Liver (tissue), 9 donors: ENCODE results near the gene PAPPA2. TPM values are rescaled to one million over a fixed set of nuclear protein-coding genes. Genes with fewer than 3 reads are reported as not detected.

Source experiments
- DNase-seq: peaks from one replicate; pipeline ENCODE4 v3.0.0-alpha.2; 2017; ENCODE audit warnings: low spot score
- H3K27ac ChIP-seq, 2 donors: one replicate each; pipeline ENCODE4 v1.7.0; 2013; ENCODE audit warnings: inconsistent platforms in 2 of 2, low read length in 2 of 2, control low read depth in 1 of 2, low read depth in 1 of 2, mild to moderate bottlenecking in 1 of 2
- H3K27me3 ChIP-seq, 4 donors: one replicate each; pipeline versions ENCODE4 v1.6.1 to v1.7.0; 2013; ENCODE audit warnings: low read length in 3 of 4, inconsistent platforms in 1 of 4, mild to moderate bottlenecking in 1 of 4, moderate library complexity in 1 of 4; ENCODE audit not compliant: control insufficient read depth in 4 of 4, insufficient read depth in 4 of 4
- H3K36me3 ChIP-seq, 4 donors: one replicate each; pipeline versions ENCODE4 v1.6.1 to v1.7.0; 2013; ENCODE audit warnings: low read length in 3 of 4, mild to moderate bottlenecking in 3 of 4, low read depth in 1 of 4, moderate library complexity in 1 of 4; ENCODE audit not compliant: control insufficient read depth in 4 of 4, insufficient read depth in 3 of 4
- H3K4me1 ChIP-seq, 4 donors: one replicate each; pipeline versions ENCODE4 v1.6.1 to v1.7.0; 2013; ENCODE audit warnings: low read length in 3 of 4, mild to moderate bottlenecking in 3 of 4, moderate library complexity in 1 of 4; ENCODE audit not compliant: control insufficient read depth in 4 of 4, insufficient read depth in 4 of 4
- H3K4me3 ChIP-seq, 3 donors: one replicate each; pipeline versions ENCODE4 v1.6.1 to v1.7.0; 2013; ENCODE audit warnings: low read length in 3 of 3, control low read depth in 1 of 3, low read depth in 1 of 3, mild to moderate bottlenecking in 1 of 3
- H3K9ac ChIP-seq, 2 donors: one replicate each; pipeline ENCODE4 v1.7.0; 2013; ENCODE audit warnings: low read length in 2 of 2, mild to moderate bottlenecking in 2 of 2, moderate library complexity in 2 of 2, control low read depth in 1 of 2, low read depth in 1 of 2
- H3K9me3 ChIP-seq, 4 donors: one replicate each; pipeline versions ENCODE4 v1.6.1 to v1.7.0; 2013; ENCODE audit warnings: low read length in 3 of 4; ENCODE audit not compliant: control insufficient read depth in 4 of 4
- CTCF ChIP-seq: fragments of 150-350 bp; IDR thresholded peaks from 2 replicates; pipeline ENCODE4 v1.5.1; 2017; ENCODE audit warnings: improper control_type of control experiment, low read depth, low read length; ENCODE audit not compliant: missing input control
- EGR1 ChIP-seq, 2 donors: IDR thresholded peaks; 2 replicates each; pipeline ENCODE4 v1.6.1; 2016 to 2018; ENCODE audit warnings: antibody characterized with exemption in 2 of 2, low read depth in 2 of 2
- FOXA1 ChIP-seq: IDR thresholded peaks from 2 replicates; pipeline ENCODE4 v1.6.1; 2016; ENCODE audit warnings: antibody characterized with exemption
- GABPA ChIP-seq, 2 donors: IDR thresholded peaks in 1 of 2; conservative IDR thresholded peaks in 1 of 2; 2 replicates each; pipeline ENCODE4 v1.6.1; 2016; ENCODE audit warnings: antibody characterized with exemption in 2 of 2, mild to moderate bottlenecking in 1 of 2, moderate library complexity in 1 of 2
- HNF4A ChIP-seq, 2 donors: conservative IDR thresholded peaks; 2 replicates each; pipeline ENCODE4 v1.6.1; 2016; ENCODE audit warnings: antibody characterized with exemption in 2 of 2, mild to moderate bottlenecking in 2 of 2
- JUND ChIP-seq, 2 donors: IDR thresholded peaks; 2 replicates each; pipeline ENCODE4 v1.6.1; 2016; ENCODE audit warnings: antibody characterized with exemption in 2 of 2
- NR2F2 ChIP-seq: IDR thresholded peaks from 2 replicates; pipeline ENCODE4 v1.6.1; 2016; ENCODE audit warnings: antibody characterized with exemption
- RAD21 ChIP-seq, 2 donors: IDR thresholded peaks; 2 replicates each; pipeline ENCODE4 v1.6.1; 2016; ENCODE audit warnings: antibody characterized with exemption in 2 of 2, mild to moderate bottlenecking in 2 of 2
- REST ChIP-seq: IDR thresholded peaks from 2 replicates; pipeline ENCODE4 v1.6.1; 2016; ENCODE audit warnings: antibody characterized with exemption, mild to moderate bottlenecking
- RXRA ChIP-seq, 2 donors: IDR thresholded peaks; 2 replicates each; pipeline ENCODE4 v1.6.1; 2017 to 2018; ENCODE audit warnings: antibody characterized with exemption in 2 of 2, mild to moderate bottlenecking in 1 of 2
- TAF1 ChIP-seq: conservative IDR thresholded peaks from 2 replicates; pipeline ENCODE4 v1.6.1; 2016; ENCODE audit warnings: antibody characterized with exemption, mild to moderate bottlenecking
- YY1 ChIP-seq: IDR thresholded peaks from 2 replicates; pipeline ENCODE4 v1.6.1; 2016; ENCODE audit warnings: antibody characterized with exemption, mild to moderate bottlenecking
- WGBS: extraction: QIAGEN DNeasy Blood & Tissue Kit; methylation state at CpG from one replicate; pipeline ENCODE4 v1.1.7; 2013; 5-methylcytosine and 5-hydroxymethylcytosine counted together
- polyA plus RNA-seq, 2 donors: library from polyadenylated mRNA; stranded (reverse) in 1 of 2; unstranded in 1 of 2; fragments of 200-250 nt in 1 of 2; fragments of >200 nt in 1 of 2; fragmentation: Nextera tagmentation in 1 of 2; extraction: Ambion mirVana in 1 of 2; gene quantifications; one replicate each; pipeline versions ENCODE4 v1.2.1 to v1.2.3, GENCODE V29; 2013 to 2015
- total RNA-seq, 2 donors: library from RNA; depleted of rRNA; stranded (reverse); fragments of >200 nt; gene quantifications; one replicate each; pipeline ENCODE4 v1.2.3, GENCODE V29; 2014
- TF ChIP-seq, protein P1 (sequence below): IDR thresholded peaks from 2 replicates; pipeline ENCODE4 v1.6.1; 2016; ENCODE audit warnings: antibody characterized with exemption
- TF ChIP-seq, protein P2 (sequence below): IDR thresholded peaks from 2 replicates; pipeline ENCODE4 v1.6.1; 2016; ENCODE audit warnings: antibody characterized with exemption
- TF ChIP-seq, protein P3 (sequence below): IDR thresholded peaks from 2 replicates; pipeline ENCODE4 v1.6.1; 2016; ENCODE audit warnings: antibody characterized with exemption
- donor health status: healthy.
- donor health status: healthy.
- donor health status: healthy.
- donor health status: healthy.
- donor health status: healthy.

PAPPA2 gene
- total and polyA plus RNA-seq, 4 donors: 0.19 to 27.2 (median 13.4) TPM

- 75% methylated on average over 4 of the region's 4 CpGs for WGBS
- Histone ChIP-seq H3K9ac (no peak overlapping the region), H3K4me3 (no peak overlapping the region), H3K36me3 (no peaks in the 10 kb centered on the region), H3K27me3 (no peaks in the 10 kb centered on the region), H3K4me1 (no peaks in the 10 kb centered on the region), H3K27ac (no peak overlapping the region), H3K9me3 (no peaks in the 10 kb centered on the region)
- DNase-seq: no peak
- TF ChIP-seq HNF4A (conservative IDR thresholded peaks at IDR 0.05) (no peak), CTCF (no peak), YY1 (no peak), EGR1 (IDR thresholded peaks at IDR 0.05; ENCODE audit: low read depth in 2 of 2) (no peak), FOXA1 (no peak), NR2F2 (no peak), RAD21 (IDR thresholded peaks at IDR 0.05) (no peak)
- TF ChIP-seq, protein P1, sequence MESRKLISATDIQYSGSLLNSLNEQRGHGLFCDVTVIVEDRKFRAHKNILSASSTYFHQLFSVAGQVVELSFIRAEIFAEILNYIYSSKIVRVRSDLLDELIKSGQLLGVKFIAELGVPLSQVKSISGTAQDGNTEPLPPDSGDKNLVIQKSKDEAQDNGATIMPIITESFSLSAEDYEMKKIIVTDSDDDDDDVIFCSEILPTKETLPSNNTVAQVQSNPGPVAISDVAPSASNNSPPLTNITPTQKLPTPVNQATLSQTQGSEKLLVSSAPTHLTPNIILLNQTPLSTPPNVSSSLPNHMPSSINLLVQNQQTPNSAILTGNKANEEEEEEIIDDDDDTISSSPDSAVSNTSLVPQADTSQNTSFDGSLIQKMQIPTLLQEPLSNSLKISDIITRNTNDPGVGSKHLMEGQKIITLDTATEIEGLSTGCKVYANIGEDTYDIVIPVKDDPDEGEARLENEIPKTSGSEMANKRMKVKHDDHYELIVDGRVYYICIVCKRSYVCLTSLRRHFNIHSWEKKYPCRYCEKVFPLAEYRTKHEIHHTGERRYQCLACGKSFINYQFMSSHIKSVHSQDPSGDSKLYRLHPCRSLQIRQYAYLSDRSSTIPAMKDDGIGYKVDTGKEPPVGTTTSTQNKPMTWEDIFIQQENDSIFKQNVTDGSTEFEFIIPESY: no peak
- TF ChIP-seq, protein P2, sequence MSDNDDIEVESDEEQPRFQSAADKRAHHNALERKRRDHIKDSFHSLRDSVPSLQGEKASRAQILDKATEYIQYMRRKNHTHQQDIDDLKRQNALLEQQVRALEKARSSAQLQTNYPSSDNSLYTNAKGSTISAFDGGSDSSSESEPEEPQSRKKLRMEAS: no peak
- TF ChIP-seq, protein P3, sequence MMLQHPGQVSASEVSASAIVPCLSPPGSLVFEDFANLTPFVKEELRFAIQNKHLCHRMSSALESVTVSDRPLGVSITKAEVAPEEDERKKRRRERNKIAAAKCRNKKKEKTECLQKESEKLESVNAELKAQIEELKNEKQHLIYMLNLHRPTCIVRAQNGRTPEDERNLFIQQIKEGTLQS: no peak
These were observed 323.3 kb downstream of the PAPPA2 start for GRCh38 chr1:176786274-176786673.

- H3K4me3 ChIP-seq: no peak overlapping the region
- WGBS: 62% methylated on average over 1 of the region's 1 CpG
- H3K4me1 ChIP-seq: no peaks in the 10 kb centered on the region
- no peak for DNase-seq
- H3K27me3 ChIP-seq: no peaks in the 10 kb centered on the region
- no peaks in the 10 kb centered on the region for H3K36me3 ChIP-seq
- H3K9me3 ChIP-seq: no peaks in the 10 kb centered on the region
- no peak overlapping the region for H3K9ac ChIP-seq
- TF ChIP-seq TAF1: no peak
- TF ChIP-seq GABPA (IDR thresholded peaks at IDR 0.05 in 1 of 2, conservative IDR thresholded peaks at IDR 0.05 in 1 of 2): no peak
- no peak for TF ChIP-seq JUND (IDR thresholded peaks at IDR 0.05)
- TF ChIP-seq RAD21 (IDR thresholded peaks at IDR 0.05): no peak
- no peak overlapping the region for H3K27ac ChIP-seq
These were observed 326.7 kb downstream of the PAPPA2 start for GRCh38 chr1:176789571-176790090.

DNA sequence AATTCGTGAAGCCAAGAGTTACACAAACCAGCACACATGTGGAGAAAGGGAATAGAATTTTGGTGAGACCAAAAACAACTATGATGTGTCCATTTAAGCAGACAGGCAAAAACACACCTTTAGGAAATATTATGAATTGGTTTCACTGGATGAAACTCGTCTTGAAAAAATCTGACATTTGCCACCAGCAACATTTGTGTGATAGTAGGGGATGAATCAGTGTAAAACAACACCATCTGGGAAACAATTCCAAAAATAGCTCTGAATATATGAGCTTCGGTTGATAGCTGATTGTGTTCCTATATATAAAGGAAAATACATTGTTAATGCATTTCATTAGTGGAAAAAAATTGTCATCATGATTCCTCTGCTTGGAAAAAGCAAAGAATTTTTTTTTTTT is 327.8 kb downstream of the PAPPA2 start:
- Histone ChIP-seq H3K36me3 (no peaks in the 10 kb centered on the region), H3K9ac (no peak overlapping the region), H3K27ac (no peak overlapping the region), H3K4me1 (no peaks in the 10 kb centered on the region), H3K4me3 (no peak overlapping the region), H3K27me3 (no peaks in the 10 kb centered on the region), H3K9me3 (no peaks in the 10 kb centered on the region)
- WGBS: 70% methylated on average over 3 of the region's 3 CpGs
- no peak for TF ChIP-seq RXRA (IDR thresholded peaks at IDR 0.05)
- TF ChIP-seq REST: no peak
- no peak for TF ChIP-seq YY1
- DNase-seq: no peak
